Ecto neural progenitor cell (in vitro differentiated cells): ENCODE data around the gene RIOX2.
"Not testable (repeated sequence)": the region's sequence is repeated elsewhere in the genome, so short reads cannot be mapped to it uniquely, and the experiment has no call there.

Experiments
- DNase-seq: peaks from one replicate; pipeline ENCODE4 v3.0.0-alpha.2; 2018; ENCODE audit warnings: low spot score

The RIOX2 gene

DNA sequence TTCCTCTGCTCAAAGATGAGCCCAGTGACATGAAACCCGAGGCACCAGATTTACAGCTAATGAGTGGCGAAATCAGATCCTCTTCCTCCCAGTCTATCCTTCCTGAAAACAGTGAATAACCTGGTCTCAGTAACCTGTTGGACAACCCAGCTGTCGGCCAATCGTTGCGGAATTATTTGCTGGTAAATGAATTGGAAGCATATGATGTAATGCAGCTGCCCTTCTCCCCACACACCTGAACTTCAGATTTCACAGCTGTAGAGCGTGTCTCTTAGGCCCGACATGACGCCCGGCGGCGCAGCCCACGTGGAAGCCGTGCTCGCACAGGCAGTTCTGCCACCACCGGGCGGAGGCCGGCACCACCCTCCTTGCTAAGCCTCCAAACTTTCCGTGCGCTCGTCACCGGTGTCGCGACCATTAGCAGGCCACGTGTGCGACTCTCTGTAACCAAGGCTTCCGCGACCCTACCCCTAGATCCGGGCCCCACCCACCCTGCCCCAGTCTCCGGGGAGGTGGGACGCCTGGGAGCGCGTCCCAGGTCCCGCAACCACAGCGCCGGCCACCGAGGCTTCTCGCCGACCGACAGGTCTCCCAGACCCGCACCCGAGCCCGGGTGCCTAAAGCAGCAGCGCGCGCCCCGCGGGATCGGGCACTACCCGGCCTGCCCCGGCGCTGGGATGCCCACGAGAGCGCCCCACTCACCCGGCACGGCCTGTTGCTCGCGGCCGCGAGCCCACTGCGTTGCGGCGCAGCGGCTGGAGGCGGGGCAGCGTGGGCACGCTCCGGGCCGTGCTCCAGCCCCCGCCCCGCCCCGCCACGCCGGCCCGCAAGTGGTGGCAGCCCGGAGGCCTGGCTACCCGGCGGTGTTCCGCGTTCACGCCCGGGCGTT is at the start of gene RIOX2:
RIOX2 (minus strand) TSS at position 753 of the 889 bp plus-strand sequence. CDS start 4,838 bp downstream, outside the sequence.
- peak; percentile 75 for DNase-seq

DNA sequence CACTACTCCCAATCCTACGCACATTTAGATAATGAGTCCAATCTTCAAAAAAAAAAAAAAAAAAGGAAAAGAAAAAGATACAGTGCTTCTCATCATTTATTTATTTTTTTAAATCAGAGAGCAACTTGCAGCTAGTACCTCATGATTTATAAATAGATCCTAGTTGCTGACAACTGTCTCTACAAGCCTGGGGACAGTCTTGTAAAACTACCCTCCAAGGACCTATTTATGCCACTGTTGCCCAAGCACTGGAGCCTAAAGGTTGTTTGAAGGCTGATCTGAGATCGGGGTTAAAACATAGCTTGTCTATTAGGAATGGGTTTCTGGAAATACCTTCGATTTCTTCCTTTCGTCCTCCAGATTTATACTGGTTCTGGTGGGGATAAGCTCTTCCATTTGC is 48.2 kb upstream of the RIOX2 start:
- DNase-seq, result no peak

DNA sequence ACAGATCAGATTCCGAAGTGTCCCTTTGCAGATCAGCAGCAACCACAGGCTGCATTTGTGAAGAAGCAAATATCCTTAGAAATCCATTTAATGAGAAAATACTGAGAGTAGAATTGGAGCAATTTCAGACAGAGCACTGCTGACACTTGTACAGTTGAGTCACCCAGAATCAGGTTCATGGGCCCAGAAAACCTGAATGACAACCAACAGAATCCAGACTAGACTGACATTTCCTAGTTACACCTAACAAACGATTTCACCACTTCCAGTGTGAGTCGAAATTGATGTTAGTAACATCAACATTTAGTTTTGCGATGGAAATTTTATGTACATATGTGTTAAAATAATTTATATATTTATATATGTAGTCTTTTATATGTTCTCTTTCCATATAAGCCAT is 46.1 kb upstream of the RIOX2 start:
- DNase-seq, result no peak

DNA sequence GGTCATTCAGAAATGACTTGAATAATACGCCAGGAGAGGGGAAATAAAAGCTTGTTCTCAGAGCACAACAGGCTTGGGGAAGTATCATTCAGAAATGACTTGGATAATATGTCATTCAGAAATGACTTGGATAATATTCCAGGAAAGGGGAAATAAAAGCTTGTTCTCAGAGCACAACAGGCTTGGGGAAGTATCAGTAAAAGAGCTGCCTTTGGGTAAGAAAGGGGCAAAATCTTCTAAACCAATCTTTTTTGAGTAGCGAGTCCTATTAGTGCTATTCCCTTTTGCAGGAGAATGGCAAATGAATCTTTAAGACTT is 42.0 kb upstream of the RIOX2 start:
- DNase-seq, result no peak

- no peak for DNase-seq
Measured at GRCh38 chr3:98013411-98014267, 41.4 kb upstream of the RIOX2 start.

DNA sequence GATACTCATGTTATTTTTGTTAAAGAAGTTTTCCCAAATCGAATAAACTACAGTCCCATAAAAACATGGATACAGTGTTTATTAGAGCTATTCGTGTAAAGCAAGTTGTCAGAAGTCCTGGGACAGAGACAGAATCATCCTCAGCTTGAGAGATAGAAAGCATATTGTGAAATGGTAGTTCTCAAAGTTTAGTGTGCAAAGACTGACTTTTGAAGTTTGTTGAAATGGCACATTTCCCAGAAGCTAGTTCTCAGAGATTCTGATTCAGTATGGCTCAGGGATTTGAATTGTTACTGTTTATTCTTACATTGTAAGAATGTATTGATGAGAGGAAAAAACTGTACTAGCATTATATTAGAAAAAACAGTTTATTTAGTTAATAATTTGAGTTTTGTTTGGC is 40.7 kb upstream of the RIOX2 start:
- DNase-seq, result no peak

- DNase-seq, result not testable (repeated sequence)
Measured at GRCh38 chr3:98010883-98011449, 38.7 kb upstream of the RIOX2 start.

DNA sequence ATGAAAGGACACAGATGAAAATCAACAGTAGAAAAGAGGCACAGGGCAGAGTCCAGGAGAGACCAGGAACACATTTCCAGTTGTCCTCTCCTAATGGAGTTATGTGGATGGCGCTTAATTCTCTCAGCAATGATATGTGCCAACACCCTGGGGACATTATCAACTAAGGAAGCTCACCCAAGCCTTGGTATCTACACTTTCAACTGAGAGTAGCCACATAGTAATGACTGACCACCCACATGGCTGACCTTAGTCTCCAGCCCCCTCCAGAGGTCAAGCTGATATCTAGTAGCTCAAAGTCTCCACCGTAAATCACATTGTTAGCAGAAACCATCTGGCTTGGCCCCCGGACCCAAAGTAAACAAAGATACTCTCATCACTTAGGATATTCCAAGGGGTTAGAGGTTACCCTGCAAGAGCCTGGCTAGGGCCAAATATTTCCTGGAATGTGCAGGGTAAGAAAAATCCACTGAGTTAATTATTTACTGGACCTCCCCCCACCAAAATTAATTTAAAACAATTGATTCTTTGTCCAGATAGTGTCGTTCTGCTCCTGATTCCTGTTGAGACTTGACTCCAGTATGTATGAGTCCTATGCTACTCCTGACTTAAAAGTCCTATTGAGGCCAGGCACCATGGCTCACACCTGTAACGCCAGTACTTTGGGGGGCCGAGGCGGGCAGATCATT is 38.1 kb upstream of the RIOX2 start:
- DNase-seq, result no peak

DNA sequence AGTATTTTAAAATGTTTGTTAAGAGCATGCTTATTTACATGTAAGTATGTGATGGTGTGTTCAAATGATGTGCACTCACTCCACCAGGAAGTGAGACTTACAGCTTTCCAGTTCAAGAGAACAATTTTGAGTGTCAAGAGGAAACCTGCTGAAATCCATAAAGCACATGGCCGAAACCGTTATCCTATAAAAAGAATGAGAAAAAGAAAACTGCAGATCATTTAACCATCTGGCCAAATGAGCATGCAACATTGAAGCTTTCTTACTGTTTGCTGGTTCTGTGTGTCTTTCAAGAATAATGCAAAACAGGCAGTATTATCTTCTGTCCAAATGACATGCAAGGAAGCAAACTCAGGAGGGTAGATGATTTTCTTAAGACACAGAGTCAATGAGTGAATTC is 36.6 kb upstream of the RIOX2 start:
- DNase-seq, result no peak

GRCh38 chr3:98005438-98005837 is 33.2 kb upstream of the RIOX2 start:
- DNase-seq, result no peak

DNA sequence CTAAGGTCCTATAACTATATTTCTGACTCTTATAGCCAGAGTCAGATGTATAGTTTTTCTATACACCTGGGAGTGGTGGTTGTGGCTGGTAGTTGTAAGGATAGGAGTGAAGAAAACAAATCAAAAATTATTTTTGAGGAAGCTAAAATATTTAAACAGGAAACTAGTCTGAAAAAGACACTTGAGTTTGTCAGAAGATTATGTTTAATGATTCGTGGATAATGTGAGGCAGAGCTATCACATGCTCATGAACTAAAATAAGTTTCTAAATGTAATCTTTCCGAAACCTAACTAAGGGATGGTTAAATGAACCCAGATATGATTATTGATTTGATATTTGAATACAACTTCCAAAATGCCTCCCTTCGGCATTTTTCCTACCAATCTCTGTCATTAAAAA is 32.5 kb upstream of the RIOX2 start:
- no peak for DNase-seq

GRCh38 chr3:98003306-98003969 is 31.2 kb upstream of the RIOX2 start:
- DNase-seq, result no peak

DNA sequence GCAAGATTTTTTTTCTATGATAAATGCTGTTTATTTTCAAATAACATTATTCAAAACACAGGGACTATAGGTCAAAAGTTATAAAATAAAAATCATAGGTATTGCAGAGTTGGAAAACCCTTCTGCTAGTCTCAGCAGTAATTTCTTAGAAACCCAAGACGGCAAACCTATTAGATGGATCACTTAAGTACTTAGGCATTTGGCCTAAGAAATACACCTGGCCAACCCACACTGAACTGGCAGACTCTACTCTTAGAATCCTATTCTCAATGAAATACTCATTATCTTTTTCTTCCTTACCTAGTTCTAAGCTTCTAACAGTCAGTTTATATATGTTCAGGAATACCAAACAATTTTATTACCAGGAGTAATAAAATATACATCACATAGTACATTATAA is 30.5 kb upstream of the RIOX2 start:
- no peak for DNase-seq

DNA sequence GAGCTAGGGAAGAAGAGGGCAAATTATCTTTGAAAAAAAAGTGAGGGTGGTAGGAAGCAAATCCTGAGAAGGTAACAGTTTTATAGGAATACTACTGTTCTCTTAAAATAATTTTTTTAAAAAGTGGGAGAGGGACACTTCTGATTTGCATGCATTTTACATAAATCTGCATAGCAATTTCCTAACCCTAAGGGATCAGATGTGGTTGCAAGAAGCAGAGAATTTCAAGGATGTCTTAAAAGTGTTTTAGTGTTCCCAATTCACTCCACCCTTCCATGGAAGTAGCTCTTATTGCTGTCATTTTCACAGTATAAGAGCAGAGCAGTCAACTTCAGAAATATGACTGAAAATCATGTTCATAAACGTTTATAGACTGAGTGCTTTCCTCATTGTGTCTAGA is 27.8 kb upstream of the RIOX2 start:
- no peak for DNase-seq

DNA sequence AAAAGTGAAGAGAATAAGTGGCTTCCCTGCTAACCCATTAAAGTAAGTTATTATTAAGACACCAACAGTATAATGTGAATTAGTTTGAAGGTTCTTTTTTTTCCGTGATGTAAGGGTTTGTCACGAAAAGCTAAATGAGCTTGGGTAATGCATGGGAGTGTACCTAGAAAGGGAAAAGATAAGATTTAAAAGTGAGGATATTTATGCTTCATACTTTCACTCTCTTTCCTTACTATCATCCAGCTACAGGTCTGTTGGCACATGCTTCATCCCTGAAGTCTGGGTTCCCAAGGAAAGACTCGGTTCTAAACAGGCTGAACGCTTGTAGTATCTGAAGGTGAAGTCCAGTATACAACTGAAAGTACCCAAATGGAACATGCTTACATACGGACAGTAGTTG is 26.9 kb upstream of the RIOX2 start:
- no peak for DNase-seq

DNA sequence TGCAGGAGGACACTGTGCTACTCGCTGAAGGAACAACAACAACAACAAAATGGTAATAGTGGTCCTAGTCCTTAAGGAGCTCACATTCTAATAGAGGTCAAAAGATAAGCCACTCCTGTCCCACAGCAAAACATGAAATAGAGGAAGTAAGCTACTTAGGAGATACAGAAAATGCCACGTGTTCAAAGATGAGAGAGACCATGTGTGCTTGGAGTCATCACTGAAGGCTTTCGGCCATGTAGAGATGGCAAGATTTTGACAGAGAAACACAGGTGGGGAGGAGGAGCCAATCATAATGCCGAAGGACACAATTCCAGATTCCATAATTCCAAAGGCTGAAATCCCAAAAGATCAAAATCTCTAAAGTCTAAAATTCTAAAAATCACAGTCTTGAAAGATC is 24.8 kb upstream of the RIOX2 start:
- no peak for DNase-seq

GRCh38 chr3:97994328-97994945 is 22.2 kb upstream of the RIOX2 start:
- DNase-seq, result no peak

- DNase-seq, result no peak
Measured at GRCh38 chr3:97993526-97993925, 21.3 kb upstream of the RIOX2 start.

DNA sequence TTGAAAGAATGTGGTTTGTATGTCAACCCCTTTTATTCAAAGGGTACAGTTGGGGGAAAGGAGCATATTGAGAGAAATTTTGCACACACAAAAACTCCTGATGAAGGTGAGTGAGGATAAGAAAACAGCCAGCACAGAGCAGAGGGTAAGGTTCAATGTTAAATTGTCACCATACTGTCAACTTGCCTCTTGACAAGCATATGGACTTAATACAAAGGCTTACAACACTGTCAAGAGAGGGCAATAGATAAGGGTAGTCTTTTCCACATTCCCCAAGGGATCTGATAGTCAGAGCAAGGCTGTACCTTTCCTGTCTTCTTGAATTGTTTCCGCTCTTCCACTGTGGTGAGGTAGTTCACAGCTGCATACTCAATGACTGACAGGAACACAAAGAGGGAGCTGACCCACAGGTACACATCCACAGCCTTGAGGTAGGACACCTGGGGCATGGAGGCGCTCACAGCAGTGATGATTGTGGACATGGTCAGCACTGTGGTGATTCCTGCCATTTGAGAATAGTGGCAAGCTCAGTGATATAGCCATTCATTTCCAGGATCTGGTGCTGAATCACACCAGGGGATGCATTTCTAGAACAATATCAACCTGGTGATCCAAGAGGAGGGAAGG is 20.4 kb upstream of the RIOX2 start:
- no peak for DNase-seq

- no peak for DNase-seq
Measured at GRCh38 chr3:97991293-97991682, 19.1 kb upstream of the RIOX2 start.
